Upper lobe of right lung (tissue), 1 donor: ENCODE data around the gene TRMT112. TPM values are rescaled to one million over a fixed set of nuclear protein-coding genes. Genes with fewer than 3 reads are reported as not detected.

Source experiments
- ATAC-seq: fragments of 200-7000 bp; cut with Tn5 transposase; one replicate; pipeline ENCODE4 v1.9.1; 2020; ENCODE audit warnings: mild to moderate bottlenecking, moderate library complexity
- DNase-seq: peaks from one replicate; pipeline ENCODE4 v3.0.0-alpha.2; 2020
- H3K27ac ChIP-seq: fragments of 200-600 bp; one replicate; pipeline ENCODE4 v1.8.0; 2022
- H3K27me3 ChIP-seq: fragments of 200-600 bp; one replicate; pipeline ENCODE4 v1.8.0; 2022; ENCODE audit warnings: mild to moderate bottlenecking
- H3K36me3 ChIP-seq: fragments of 200-600 bp; one replicate; pipeline ENCODE4 v1.8.0; 2022
- H3K4me1 ChIP-seq: fragments of 200-600 bp; one replicate; pipeline ENCODE4 v1.8.0; 2022
- H3K4me3 ChIP-seq: fragments of 200-600 bp; one replicate; pipeline ENCODE4 v1.8.0; 2022; ENCODE audit warnings: mild to moderate bottlenecking
- H3K9me3 ChIP-seq: fragments of 200-600 bp; one replicate; pipeline ENCODE4 v1.8.0; 2022
- CTCF ChIP-seq: fragments of 200-600 bp; IDR thresholded peaks from one replicate; pipeline ENCODE4 v1.8.0; 2022; ENCODE audit warnings: antibody characterized with exemption
- intact Hi-C: fragments of 100-400 bp; cut with DNase I; formaldehyde crosslinking; loops from one replicate; pipeline ENCODE4 v1.11.0; 2022
- total RNA-seq: library from RNA; stranded (reverse); fragmentation: NEBNext Ultra II Directional; extraction: Animal tissue kit (Norgen Biotek cat#: 25700); gene quantifications from one replicate; pipeline ENCODE4 v1.2.1, GENCODE V29; 2021
- donor health status: DM: no; HTN: yes; CAD: no; lungs with severe emphysema.

The TRMT112 gene
- total RNA-seq, 1 donor from 2014 or later, result 168 TPM

GRCh38 chr11:64287676-64288352 is 29.5 kb downstream of the TRMT112 start:
- peaks cover 24% of the 10 kb centered on the region for H3K27me3 ChIP-seq
- intact Hi-C loops, result no loop called here
- TF ChIP-seq CTCF, result no peak
- no peak overlapping the region for H3K27ac ChIP-seq
- ATAC-seq (no peak), DNase-seq (no peak)
- H3K4me3 ChIP-seq, result no peak overlapping the region
- no peaks in the 10 kb centered on the region for H3K9me3 ChIP-seq
- peaks cover 23% of the 10 kb centered on the region for H3K4me1 ChIP-seq
- H3K36me3 ChIP-seq, result no peaks in the 10 kb centered on the region

GRCh38 chr11:64286801-64287159 is 30.6 kb downstream of the TRMT112 start:
- H3K27ac ChIP-seq, result no peak overlapping the region
- TF ChIP-seq CTCF, result no peak
- no peak for ATAC-seq

GRCh38 chr11:64285885-64286800 is 31.2 kb downstream of the TRMT112 start:
- no peak for ATAC-seq
- H3K4me3 ChIP-seq, result peak overlapping the region; percentile 96
- H3K36me3 ChIP-seq, result peaks cover 10% of the 10 kb centered on the region
- TF ChIP-seq CTCF, result no peak
- intact Hi-C loops, result no loop called here
- peaks cover 27% of the 10 kb centered on the region for H3K4me1 ChIP-seq
- DNase-seq, result no peak
- H3K27me3 ChIP-seq, result peaks cover 7% of the 10 kb centered on the region
- no peaks in the 10 kb centered on the region for H3K9me3 ChIP-seq
- peak overlapping the region; percentile 95 for H3K27ac ChIP-seq

More at GRCh38 chr11:64286801-64287159, 30.6 kb downstream of the TRMT112 start:
- peaks cover 9% of the 10 kb centered on the region for H3K36me3 ChIP-seq
- no peak overlapping the region for H3K4me3 ChIP-seq
- no peak for DNase-seq
- intact Hi-C loops, result no loop called here
- H3K27me3 ChIP-seq, result peaks cover 13% of the 10 kb centered on the region
- no peaks in the 10 kb centered on the region for H3K9me3 ChIP-seq
- H3K4me1 ChIP-seq, result peaks cover 25% of the 10 kb centered on the region

- intact Hi-C loops, result no loop called here
- peaks cover 10% of the 10 kb centered on the region for H3K36me3 ChIP-seq
- H3K4me1 ChIP-seq, result peaks cover 27% of the 10 kb centered on the region
- ATAC-seq (peak; percentile 80), DNase-seq (peak; percentile 94)
- H3K27ac ChIP-seq, result peak within 1 kb of the TSS; percentile 95
- TF ChIP-seq CTCF, result no peak
- no peaks in the 10 kb centered on the region for H3K27me3 ChIP-seq
- peak within 1 kb of the TSS; percentile 96 for H3K4me3 ChIP-seq
- H3K9me3 ChIP-seq, result no peaks in the 10 kb centered on the region
These were observed 32.1 kb downstream of the TRMT112 start, which contains the start of gene GPR137 for GRCh38 chr11:64284962-64285884. Gene GPR137 (plus strand): TSS chr11:64285848. CDS start chr11:64286525, 677 bp downstream.
